Panc1 (cell line): Measurements from ENCODE around the gene ZRANB2. TPM values are rescaled to one million over a fixed set of nuclear protein-coding genes. Genes with fewer than 3 reads are reported as not detected.

Experiments used
- ATAC-seq: fragments of 200-7000 bp; cut with Tn5 transposase; 2 replicates; pipeline ENCODE4 v1.9.1; 2020; ENCODE audit warnings: mild to moderate bottlenecking, moderate library complexity
- BruUV-seq: library from RNA; stranded (reverse); fragments of 400-500 nt; replicated peaks from 2 replicates; lab custom pipeline; 2021; lab: Mats Ljungman, UMichigan
- CTCF ChIA-PET: fragments of 300-600 bp; sonication (Branson Sonifier 250); formaldehyde crosslinking; loops from one replicate; lab custom pipeline; 2022; ENCODE audit warnings: antibody characterized with exemption; lab: Charles Lee
- POLR2A ChIA-PET: fragments of 300-600 bp; sonication (Branson Sonifier 250); formaldehyde crosslinking; loops from one replicate; lab custom pipeline; 2022; ENCODE audit warnings: antibody characterized with exemption; lab: Charles Lee
- DNase-seq: peaks from one replicate; pipeline ENCODE4 v3.0.0-alpha.2; 2010; ENCODE audit warnings: low read depth, low spot score
- H3K27ac ChIP-seq: 2 replicates; pipeline ENCODE4 v1.5.1; 2011; ENCODE audit warnings: mild to moderate bottlenecking, low read length, inconsistent platforms
- H3K27me3 ChIP-seq: fragments of 200-500 bp; sonication (Bioruptor generic); 2 replicates; pipeline ENCODE4 v1.6.0; 2014; ENCODE audit warnings: low read length, inconsistent platforms; ENCODE audit not compliant: control insufficient read depth, insufficient read depth
- H3K36me3 ChIP-seq: fragments of 200-500 bp; sonication (Bioruptor generic); 2 replicates; pipeline ENCODE4 v1.5.1; 2014; ENCODE audit warnings: inconsistent platforms, mild to moderate bottlenecking, low read length, moderate library complexity; ENCODE audit not compliant: control insufficient read depth, insufficient read depth
- H3K4me1 ChIP-seq: 2 replicates; pipeline ENCODE4 v1.5.1; 2011; ENCODE audit warnings: inconsistent platforms, mild to moderate bottlenecking, low read length, moderate library complexity; ENCODE audit not compliant: control insufficient read depth, insufficient read depth
- H3K4me3 ChIP-seq, 2 experiments: 2 replicates each; pipeline ENCODE4 v1.5.1; 2011 to 2012; ENCODE audit warnings: low read depth in 2 of 2, low read length in 2 of 2, mild to moderate bottlenecking in 2 of 2, inconsistent platforms in 1 of 2, moderate library complexity in 1 of 2
- H3K9me3 ChIP-seq: fragments of 200-500 bp; sonication (Bioruptor generic); 2 replicates; pipeline ENCODE4 v1.5.1; 2014; ENCODE audit warnings: low read depth, mild to moderate bottlenecking, inconsistent platforms, low read length, moderate library complexity; ENCODE audit not compliant: control insufficient read depth, insufficient read depth
- POLR2AphosphoS5 ChIP-seq: IDR thresholded peaks from 2 replicates; pipeline ENCODE4 v1.6.1; 2012; ENCODE audit warnings: mild to moderate bottlenecking, low read depth, low read length, moderate library complexity
- SIN3A ChIP-seq: IDR thresholded peaks from 2 replicates; pipeline ENCODE4 v1.6.1; 2012; ENCODE audit warnings: low read depth, mild to moderate bottlenecking, low read length, moderate library complexity, borderline replicate concordance; ENCODE audit not compliant: insufficient read depth
- TCF7L2 ChIP-seq: IDR thresholded peaks from 2 replicates; pipeline ENCODE4 v1.6.1; 2011; ENCODE audit warnings: mild to moderate bottlenecking, low read depth, low read length, inconsistent platforms
- in situ Hi-C: cut with HindIII; loops from 2 replicates; pipeline ENCODE4 v1.10.0; 2016; ENCODE audit warnings: low sequenced_read_pairs, low pct_unique_long_range_greater_than_20kb
- intact Hi-C: fragments of 100-400 bp; cut with micrococcal nuclease; formaldehyde crosslinking; loops from one replicate; pipeline ENCODE4 v1.10.0; 2022; ENCODE audit not compliant: unreplicated experiment
- total RNA-seq: library from RNA; stranded (reverse); gene quantifications from one replicate; pipeline ENCODE4 v1.2.1, GENCODE V29; 2021; ENCODE audit not compliant: unreplicated experiment
- TF ChIP-seq, protein P1 (sequence below), 2 experiments: IDR thresholded peaks; 2 replicates each; pipeline ENCODE4 v1.6.1; 2011 to 2012; ENCODE audit warnings: low read depth in 2 of 2, control low read depth in 1 of 2, low read length in 1 of 2, mild to moderate bottlenecking in 1 of 2, moderate library complexity in 1 of 2; ENCODE audit not compliant: insufficient read depth in 1 of 2
- TF ChIP-seq, protein P2 (sequence below): fragments of 450-650 bp; IDR thresholded peaks from 2 replicates; pipeline ENCODE4 v1.5.1; 2017; ENCODE audit warnings: mild to moderate bottlenecking

The ZRANB2 gene
- total RNA-seq, 1 experiment from 2014 or later: 64.9 TPM

GRCh38 chr1:71087060-71087459 lies 6.2 kb upstream of the ZRANB2 start:
- Histone ChIP-seq H3K27me3 (peaks cover 4% of the 10 kb centered on the region; the same call in 1 of the 2 replicates), H3K4me1 (no peaks in the 10 kb centered on the region), H3K9me3 (0 out of 2 replicates have a peak, but pooled peaks cover under 1% of the 10 kb centered on the region), H3K27ac (no peak overlapping the region), H3K36me3 (no peaks in the 10 kb centered on the region), H3K4me3 (no peak overlapping the region)
- TF ChIP-seq, protein P1, sequence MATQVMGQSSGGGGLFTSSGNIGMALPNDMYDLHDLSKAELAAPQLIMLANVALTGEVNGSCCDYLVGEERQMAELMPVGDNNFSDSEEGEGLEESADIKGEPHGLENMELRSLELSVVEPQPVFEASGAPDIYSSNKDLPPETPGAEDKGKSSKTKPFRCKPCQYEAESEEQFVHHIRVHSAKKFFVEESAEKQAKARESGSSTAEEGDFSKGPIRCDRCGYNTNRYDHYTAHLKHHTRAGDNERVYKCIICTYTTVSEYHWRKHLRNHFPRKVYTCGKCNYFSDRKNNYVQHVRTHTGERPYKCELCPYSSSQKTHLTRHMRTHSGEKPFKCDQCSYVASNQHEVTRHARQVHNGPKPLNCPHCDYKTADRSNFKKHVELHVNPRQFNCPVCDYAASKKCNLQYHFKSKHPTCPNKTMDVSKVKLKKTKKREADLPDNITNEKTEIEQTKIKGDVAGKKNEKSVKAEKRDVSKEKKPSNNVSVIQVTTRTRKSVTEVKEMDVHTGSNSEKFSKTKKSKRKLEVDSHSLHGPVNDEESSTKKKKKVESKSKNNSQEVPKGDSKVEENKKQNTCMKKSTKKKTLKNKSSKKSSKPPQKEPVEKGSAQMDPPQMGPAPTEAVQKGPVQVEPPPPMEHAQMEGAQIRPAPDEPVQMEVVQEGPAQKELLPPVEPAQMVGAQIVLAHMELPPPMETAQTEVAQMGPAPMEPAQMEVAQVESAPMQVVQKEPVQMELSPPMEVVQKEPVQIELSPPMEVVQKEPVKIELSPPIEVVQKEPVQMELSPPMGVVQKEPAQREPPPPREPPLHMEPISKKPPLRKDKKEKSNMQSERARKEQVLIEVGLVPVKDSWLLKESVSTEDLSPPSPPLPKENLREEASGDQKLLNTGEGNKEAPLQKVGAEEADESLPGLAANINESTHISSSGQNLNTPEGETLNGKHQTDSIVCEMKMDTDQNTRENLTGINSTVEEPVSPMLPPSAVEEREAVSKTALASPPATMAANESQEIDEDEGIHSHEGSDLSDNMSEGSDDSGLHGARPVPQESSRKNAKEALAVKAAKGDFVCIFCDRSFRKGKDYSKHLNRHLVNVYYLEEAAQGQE (IDR thresholded peaks at IDR 0.05; ENCODE audit: insufficient read depth in 1 of 2, low read depth in 2 of 2, low read length in 1 of 2): no peak
- TF ChIP-seq POLR2AphosphoS5 (no peak), TCF7L2 (no peak), SIN3A (no peak)
- TF ChIP-seq, protein P2, sequence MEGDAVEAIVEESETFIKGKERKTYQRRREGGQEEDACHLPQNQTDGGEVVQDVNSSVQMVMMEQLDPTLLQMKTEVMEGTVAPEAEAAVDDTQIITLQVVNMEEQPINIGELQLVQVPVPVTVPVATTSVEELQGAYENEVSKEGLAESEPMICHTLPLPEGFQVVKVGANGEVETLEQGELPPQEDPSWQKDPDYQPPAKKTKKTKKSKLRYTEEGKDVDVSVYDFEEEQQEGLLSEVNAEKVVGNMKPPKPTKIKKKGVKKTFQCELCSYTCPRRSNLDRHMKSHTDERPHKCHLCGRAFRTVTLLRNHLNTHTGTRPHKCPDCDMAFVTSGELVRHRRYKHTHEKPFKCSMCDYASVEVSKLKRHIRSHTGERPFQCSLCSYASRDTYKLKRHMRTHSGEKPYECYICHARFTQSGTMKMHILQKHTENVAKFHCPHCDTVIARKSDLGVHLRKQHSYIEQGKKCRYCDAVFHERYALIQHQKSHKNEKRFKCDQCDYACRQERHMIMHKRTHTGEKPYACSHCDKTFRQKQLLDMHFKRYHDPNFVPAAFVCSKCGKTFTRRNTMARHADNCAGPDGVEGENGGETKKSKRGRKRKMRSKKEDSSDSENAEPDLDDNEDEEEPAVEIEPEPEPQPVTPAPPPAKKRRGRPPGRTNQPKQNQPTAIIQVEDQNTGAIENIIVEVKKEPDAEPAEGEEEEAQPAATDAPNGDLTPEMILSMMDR: no peak
- ATAC-seq (no peak), DNase-seq (no peak)
- POLR2A ChIA-PET: no interaction called here
- BruUV-seq: no TSS peak
- CTCF ChIA-PET: interaction anchor here (0.6 kb wide), 1 partner anchor 522 kb away, joined by 7 read pairs; no protein-coding TSS in a partner anchor
- in situ Hi-C loops: no loop called here
- intact Hi-C loops: no loop called here

DNA sequence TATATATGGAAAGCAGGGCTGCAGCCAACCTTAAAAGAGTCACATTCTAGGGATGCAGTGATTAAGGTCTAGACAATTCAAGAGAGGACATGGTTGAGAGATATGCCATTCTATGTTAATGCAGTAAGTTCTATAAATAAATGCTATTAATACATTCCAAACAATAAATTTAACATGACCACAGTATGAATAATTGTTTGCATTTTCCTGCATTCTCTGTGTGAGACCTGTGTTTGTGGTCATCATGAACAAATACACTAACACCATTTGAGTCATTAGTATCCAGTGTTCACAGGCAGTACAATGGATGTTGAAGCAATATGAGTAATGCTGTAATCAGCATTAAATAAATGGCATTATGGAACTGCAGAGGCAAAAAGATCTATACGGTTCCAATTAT lies 5.5 kb upstream of the ZRANB2 start:
- ATAC-seq (no peak; the same call in 1 of the 2 replicates), DNase-seq (peak; percentile 75)
- in situ Hi-C loops (no loop called here), intact Hi-C loops (no loop called here)
- H3K36me3 ChIP-seq: no peaks in the 10 kb centered on the region
- TF ChIP-seq, protein P1 (IDR thresholded peaks at IDR 0.05; ENCODE audit: insufficient read depth in 1 of 2, low read depth in 2 of 2, low read length in 1 of 2): no peak
- TF ChIP-seq POLR2AphosphoS5: no peak
- no peak for TF ChIP-seq SIN3A
- TF ChIP-seq TCF7L2: no peak
- TF ChIP-seq, protein P2: no peak
- H3K4me3 ChIP-seq: no peak overlapping the region
- H3K27ac ChIP-seq: no peak overlapping the region
- peaks cover 4% of the 10 kb centered on the region; the same call in 1 of the 2 replicates for H3K27me3 ChIP-seq
- ChIA-PET POLR2A (no interaction called here), CTCF (no interaction called here)
- no TSS peak for BruUV-seq
- H3K9me3 ChIP-seq: peaks cover 7% of the 10 kb centered on the region; the same call in 1 of the 2 replicates
- no peaks in the 10 kb centered on the region for H3K4me1 ChIP-seq
